ENCODE results near the gene SSH2. TPM values are rescaled to one million over a fixed set of nuclear protein-coding genes. Genes with fewer than 3 reads are reported as not detected.

Gene SSH2
- total RNA-seq, 1 donor from 2014 or later = 42.8 TPM

DNA sequence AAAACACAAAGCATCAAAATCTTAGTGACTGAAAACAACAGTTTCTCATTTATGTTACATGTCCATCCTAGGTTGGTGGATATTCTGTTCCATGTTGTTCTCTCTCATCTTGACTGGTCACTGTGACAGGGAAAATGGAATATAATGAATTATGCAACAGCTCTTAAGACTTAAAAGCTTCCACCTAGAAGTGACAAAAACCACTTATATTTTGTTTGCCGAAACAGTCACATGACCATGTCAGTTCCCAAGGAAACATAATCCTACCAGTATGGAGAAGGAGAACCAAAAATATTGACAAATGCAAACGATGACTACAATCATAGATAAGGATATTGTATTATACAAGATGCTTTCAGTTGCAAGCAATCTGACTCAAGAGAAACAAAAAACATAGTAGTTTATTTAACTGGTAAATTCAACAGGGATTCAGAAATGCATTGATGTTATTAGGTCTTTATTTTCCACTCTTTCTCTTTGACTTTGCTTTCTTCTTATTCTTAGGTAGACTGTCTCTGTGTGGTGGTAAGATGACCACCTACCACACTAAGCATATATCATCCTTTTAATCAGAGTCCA lies 103.8 kb downstream of the SSH2 start:
- no peak overlapping the region for H3K4me3 Mint-ChIP-seq
- no peak for DNase-seq
- H3K9me3 Mint-ChIP-seq = no peaks in the 10 kb centered on the region
- no peak overlapping the region for H3K27ac Mint-ChIP-seq
- intact Hi-C loops (cut with micrococcal nuclease) = no loop called here
- peaks cover 13% of the 10 kb centered on the region for H3K4me1 Mint-ChIP-seq
- H3K27me3 Mint-ChIP-seq = no peaks in the 10 kb centered on the region
- no peaks in the 10 kb centered on the region for H3K36me3 Mint-ChIP-seq (ENCODE audit: low read depth)

DNA sequence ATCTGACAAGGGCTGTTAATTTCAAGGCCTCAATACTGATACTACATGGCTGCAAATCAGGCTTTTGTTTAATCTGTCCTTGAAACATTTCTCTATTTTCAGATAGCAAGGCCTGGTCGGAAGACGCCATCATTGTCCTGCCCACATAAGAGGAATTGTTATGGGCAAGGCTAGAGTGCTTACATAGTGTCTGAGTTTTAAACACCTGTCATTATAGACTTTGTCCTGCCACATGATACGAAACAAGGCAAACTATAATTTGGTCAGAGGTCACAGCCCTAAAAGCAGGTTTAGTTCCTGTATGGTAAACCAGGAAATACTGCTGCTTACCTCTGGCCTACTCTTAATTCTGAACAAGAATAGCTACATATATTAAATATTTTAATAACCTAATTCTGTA lies 104.4 kb downstream of the SSH2 start:
- no peak for DNase-seq
- peaks cover 13% of the 10 kb centered on the region for H3K4me1 Mint-ChIP-seq
- H3K4me3 Mint-ChIP-seq = no peak overlapping the region
- H3K36me3 Mint-ChIP-seq (ENCODE audit: low read depth) = no peaks in the 10 kb centered on the region
- intact Hi-C loops (cut with micrococcal nuclease) = no loop called here
- H3K27ac Mint-ChIP-seq = no peak overlapping the region
- no peaks in the 10 kb centered on the region for H3K9me3 Mint-ChIP-seq
- no peaks in the 10 kb centered on the region for H3K27me3 Mint-ChIP-seq

DNA sequence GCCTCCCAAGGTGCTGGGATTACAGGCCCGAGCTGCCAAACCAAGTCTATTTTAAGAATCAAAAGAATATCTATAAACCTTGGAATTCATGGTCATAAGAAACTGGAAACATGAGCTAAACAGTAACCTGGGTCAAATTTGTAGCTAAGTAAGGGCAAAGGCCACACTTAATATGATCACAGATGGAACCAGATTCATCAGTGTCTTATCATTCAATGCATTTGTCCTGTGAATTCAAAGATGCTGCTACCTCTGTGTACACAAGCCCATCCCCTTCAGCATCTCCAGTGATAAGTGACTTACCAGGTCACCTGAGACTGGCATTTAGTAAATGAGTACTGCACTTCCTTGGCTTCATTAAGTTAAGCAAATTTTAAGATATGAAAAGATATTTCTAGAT lies 108.1 kb downstream of the SSH2 start:
- Mint-ChIP-seq H3K27me3 (no peaks in the 10 kb centered on the region), H3K4me1 (peaks cover 4% of the 10 kb centered on the region)
- no peak for DNase-seq

DNA sequence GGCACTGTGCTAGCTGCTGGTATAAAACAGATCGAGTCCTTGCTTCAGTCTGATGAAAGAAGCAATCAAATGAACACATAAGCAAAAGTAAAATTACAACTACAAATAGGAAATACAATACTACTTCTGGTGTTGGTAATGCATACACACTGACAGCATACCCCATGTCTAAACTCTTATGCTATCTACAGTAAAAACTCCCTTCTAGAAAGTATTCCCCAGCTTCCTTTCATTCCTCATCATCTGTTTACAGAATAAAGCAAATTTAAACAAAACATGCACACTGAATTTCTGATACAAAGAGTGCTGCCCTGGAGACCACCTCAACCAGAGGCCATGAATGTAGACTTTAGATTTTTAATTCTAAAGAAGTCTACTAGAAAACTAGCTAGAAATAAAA lies 109.6 kb downstream of the SSH2 start:
- Mint-ChIP-seq H3K4me1 (peaks cover 2% of the 10 kb centered on the region), H3K9me3 (no peaks in the 10 kb centered on the region), H3K36me3 (ENCODE audit: low read depth) (no peaks in the 10 kb centered on the region), H3K4me3 (no peak overlapping the region), H3K27ac (no peak overlapping the region), H3K27me3 (no peaks in the 10 kb centered on the region)
- no peak for DNase-seq
- intact Hi-C loops (cut with micrococcal nuclease) = no loop called here

More for the DNA sequence above, 108.1 kb downstream of the SSH2 start:
- no peaks in the 10 kb centered on the region for H3K36me3 Mint-ChIP-seq (ENCODE audit: low read depth)
- intact Hi-C loops (cut with micrococcal nuclease) = no loop called here
- H3K27ac Mint-ChIP-seq = no peak overlapping the region
- no peak overlapping the region for H3K4me3 Mint-ChIP-seq
- H3K9me3 Mint-ChIP-seq = no peaks in the 10 kb centered on the region

DNA sequence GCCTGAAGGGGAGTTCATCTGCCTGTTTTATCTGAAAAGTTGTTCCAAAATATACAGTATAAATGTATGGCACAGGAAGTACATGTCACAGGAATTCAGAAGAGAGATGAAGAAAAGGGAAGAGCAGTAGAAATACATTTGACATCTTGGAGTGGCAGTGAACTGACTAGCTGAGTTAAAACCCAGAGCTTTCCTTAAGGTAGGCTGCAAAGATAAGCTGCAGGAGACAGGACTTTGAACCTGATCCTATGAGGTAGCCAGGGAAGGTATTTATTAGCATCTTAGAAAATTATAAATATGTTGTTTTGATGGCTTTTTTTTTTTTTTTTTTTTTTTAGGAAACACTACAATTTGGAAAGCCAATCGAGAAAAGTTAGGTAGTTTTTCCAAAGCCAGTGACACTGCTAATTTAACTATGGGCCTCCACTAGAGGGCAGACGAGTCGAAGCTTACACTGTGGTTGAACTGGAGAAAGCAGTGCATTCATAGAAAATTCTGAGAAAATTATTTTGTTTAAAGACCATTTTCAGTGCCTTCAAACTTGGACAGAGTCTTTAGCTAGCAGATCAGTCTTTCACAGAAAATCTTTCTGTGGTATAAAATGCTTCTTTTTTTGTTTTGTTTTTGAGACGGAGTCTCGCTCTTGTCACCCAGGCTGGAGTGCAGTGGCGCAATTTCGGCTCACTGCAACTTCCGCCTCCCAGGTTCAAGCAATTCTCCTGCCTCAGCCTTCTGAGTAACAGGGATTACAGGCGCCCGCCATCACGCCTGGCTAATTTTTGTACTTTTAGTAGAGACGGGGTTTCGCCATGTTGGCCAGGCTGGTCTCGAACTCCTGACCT lies 122.3 kb downstream of the SSH2 start:
- Mint-ChIP-seq H3K27me3 (no peaks in the 10 kb centered on the region), H3K4me3 (no peak overlapping the region), H3K27ac (no peak overlapping the region), H3K4me1 (peaks cover 12% of the 10 kb centered on the region), H3K36me3 (ENCODE audit: low read depth) (no peaks in the 10 kb centered on the region), H3K9me3 (no peaks in the 10 kb centered on the region)
- peak; percentile 91 for DNase-seq
- intact Hi-C loops (cut with micrococcal nuclease) = loop anchor here (1.0 to 2.0 kb wide), 3 partner anchors 124 to 286 kb away; no protein-coding TSS in a partner anchor

DNA sequence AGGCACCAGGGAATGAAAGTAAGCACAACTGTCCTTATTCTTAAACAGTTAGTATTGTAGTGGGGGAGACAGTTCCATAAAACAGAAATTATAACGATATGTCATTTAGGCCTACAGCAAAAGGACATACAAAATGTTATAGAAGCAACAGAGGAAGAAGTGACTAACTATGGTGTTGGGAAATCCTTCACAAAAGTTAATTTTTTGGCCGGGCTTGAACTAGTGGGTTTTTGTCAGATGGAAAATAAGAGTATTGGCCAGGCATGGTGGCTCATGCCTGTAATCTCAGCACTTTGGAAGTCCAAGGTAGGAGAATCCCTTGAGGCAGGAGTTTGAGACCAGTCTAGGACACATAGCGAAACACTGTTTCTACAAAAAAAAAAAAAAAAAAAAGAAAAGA lies 127.8 kb downstream of the SSH2 start:
- Mint-ChIP-seq H3K4me1 (peaks cover 2% of the 10 kb centered on the region), H3K36me3 (ENCODE audit: low read depth) (no peaks in the 10 kb centered on the region), H3K9me3 (no peaks in the 10 kb centered on the region), H3K27me3 (no peaks in the 10 kb centered on the region), H3K4me3 (no peak overlapping the region), H3K27ac (no peak overlapping the region)
- intact Hi-C loops (cut with micrococcal nuclease) = no loop called here
- DNase-seq = no peak

DNA sequence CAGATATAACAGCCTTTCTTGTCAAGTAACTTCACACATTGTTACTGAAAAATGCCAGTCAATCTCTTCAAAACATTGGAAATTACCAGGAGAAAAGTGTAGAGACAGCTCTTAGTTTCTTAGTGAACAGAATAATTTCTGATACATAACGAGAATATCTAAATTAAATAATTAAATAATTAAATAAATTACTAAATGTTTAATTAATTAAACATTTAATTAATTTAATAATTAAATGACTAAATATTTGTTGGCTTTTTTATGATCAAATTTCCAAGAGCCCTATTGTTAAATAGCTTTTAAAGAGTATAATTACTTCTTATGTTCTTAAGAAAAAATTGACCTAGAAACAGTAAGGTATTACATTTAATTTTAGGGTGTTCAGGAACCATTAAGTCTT lies 129.6 kb downstream of the SSH2 start:
- no peak for DNase-seq
- Mint-ChIP-seq H3K36me3 (ENCODE audit: low read depth) (no peaks in the 10 kb centered on the region), H3K27ac (no peak overlapping the region), H3K4me1 (peaks cover 2% of the 10 kb centered on the region), H3K4me3 (no peak overlapping the region), H3K9me3 (no peaks in the 10 kb centered on the region), H3K27me3 (no peaks in the 10 kb centered on the region)
- intact Hi-C loops (cut with micrococcal nuclease) = no loop called here

DNA sequence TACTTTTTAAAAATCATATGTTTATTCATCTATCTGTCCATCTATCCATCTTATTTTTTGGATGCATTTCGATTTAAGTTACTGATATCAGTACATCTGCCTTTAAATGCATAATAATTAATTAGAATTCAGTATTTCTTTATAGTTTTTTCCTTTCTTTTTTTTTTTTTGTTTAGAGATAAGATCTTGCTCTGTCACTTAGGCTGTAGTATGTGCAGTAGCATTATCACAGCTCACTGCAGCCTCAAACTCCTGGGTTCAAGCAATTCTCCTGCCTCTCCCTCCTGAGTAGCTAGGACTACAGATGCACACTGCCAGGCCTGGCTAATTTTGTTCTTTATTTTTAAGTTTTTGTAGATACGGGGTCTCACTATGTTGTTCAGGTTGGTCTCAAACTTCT lies 133.4 kb downstream of the SSH2 start:
- no peak for DNase-seq
- intact Hi-C loops (cut with micrococcal nuclease) = no loop called here
- H3K4me3 Mint-ChIP-seq = no peak overlapping the region
- peaks cover 2% of the 10 kb centered on the region for H3K36me3 Mint-ChIP-seq (ENCODE audit: low read depth)
- H3K4me1 Mint-ChIP-seq = peaks cover 5% of the 10 kb centered on the region
- no peaks in the 10 kb centered on the region for H3K9me3 Mint-ChIP-seq
- H3K27ac Mint-ChIP-seq = no peak overlapping the region
- no peaks in the 10 kb centered on the region for H3K27me3 Mint-ChIP-seq

DNA sequence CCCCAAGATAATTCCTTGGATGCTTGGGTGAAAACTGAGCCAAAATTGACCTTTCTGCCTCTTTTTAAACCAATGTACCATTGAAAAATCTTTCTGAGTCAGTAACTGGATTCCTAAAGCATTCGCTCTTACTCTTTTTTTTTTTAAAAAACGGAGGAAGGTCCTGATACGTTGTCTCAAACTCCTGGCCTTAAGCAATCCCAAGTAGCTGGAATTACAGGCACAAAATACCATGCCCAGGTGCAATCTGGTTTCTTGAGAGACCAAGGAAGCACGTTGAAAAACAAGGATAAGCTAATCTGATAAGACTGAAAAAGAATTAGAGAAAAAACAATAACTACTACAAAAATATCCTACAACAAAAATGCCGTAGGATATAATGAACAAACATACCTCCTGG lies 136.5 kb downstream of the SSH2 start:
- Mint-ChIP-seq H3K9me3 (no peaks in the 10 kb centered on the region), H3K4me3 (no peak overlapping the region), H3K36me3 (ENCODE audit: low read depth) (peaks cover 5% of the 10 kb centered on the region), H3K27ac (no peak overlapping the region), H3K4me1 (peaks cover 3% of the 10 kb centered on the region), H3K27me3 (no peaks in the 10 kb centered on the region)
- intact Hi-C loops (cut with micrococcal nuclease) = no loop called here
- DNase-seq = no peak

DNA sequence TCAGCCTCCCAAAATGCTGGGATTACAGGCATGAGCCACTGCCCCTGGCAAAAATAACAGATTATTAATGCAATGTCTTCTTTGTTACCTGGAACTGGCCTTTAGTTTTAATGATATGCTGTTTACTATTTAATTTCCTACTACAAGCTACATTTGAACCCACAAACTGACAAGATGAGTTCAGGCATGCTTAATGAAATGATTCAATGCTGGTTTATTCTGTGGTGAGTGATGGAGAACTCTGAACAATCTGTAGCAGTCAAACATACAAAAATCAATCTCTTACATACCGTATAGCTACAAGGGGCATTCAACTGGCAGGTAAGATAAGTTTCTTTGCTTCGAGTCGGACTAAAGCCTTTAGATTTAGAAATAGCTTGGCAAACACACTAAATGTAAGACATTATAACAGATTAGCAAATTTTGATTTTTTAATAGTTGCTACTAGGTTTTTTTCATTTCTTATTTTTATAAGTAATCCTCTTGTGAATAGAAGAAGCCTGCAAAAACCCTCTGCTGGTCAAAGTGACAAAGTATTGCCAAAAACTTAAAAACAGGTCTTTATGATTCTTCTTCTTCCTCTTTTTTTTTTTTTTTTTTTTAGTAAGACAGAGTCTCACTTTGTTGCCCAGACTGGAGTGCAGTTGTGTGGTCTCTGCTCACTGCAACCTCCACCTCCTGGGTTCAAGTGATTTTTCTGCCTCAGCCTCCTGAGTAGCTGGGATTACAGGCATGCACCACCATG lies 138.5 kb downstream of the SSH2 start:
- H3K27me3 Mint-ChIP-seq = no peaks in the 10 kb centered on the region
- H3K9me3 Mint-ChIP-seq = no peaks in the 10 kb centered on the region
- intact Hi-C loops (cut with micrococcal nuclease) = no loop called here
- H3K36me3 Mint-ChIP-seq (ENCODE audit: low read depth) = peaks cover 8% of the 10 kb centered on the region
- H3K4me3 Mint-ChIP-seq = no peak overlapping the region
- H3K27ac Mint-ChIP-seq = no peak overlapping the region
- DNase-seq = no peak
- H3K4me1 Mint-ChIP-seq = peaks cover 3% of the 10 kb centered on the region

DNA sequence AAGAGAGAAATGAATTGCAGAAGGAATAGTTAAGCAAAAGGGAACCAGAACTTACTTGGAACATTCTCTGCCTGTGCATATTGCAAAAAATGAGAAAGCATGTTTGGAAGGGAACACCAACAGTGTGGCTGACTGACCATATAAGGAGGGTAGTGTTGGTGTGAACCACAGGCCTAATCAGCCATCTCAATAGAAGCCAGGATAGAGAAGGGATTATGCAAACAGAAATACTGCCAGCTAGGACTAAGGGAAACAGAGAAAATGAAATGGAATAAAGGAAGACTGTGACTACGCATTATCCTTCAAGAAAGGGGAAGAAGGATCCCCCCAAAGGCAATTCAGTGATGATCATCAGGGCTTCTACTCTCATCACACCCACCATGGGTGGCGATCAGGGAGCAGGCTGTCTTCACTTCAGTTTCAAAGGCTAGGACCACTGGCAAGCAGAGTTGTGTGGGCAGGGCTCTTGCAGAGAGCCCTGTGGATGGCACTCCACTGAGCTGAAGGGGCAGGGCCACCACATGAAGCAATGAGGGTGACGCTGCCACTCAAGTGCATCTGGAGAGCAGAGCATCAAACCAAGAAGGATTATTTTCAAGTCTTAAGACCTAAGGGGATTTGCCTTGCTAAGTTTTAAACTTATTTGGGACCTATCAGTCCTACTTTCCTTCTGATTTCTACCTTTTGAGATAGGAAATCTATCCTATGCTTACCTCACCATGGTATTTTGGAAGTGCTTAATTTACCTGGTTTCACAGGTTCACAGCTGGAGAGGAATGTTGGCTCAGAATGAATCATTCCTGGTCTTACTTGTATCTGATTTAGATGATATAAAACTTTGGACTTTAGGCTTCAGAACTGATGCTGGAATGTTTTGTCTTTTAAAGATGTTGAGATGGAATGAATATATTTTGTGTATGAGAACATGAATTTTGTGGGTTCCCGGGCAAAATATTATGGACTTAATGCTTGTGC lies 140.5 kb downstream of the SSH2 start:
- Mint-ChIP-seq H3K27me3 (no peaks in the 10 kb centered on the region), H3K9me3 (no peaks in the 10 kb centered on the region), H3K4me1 (peaks cover 5% of the 10 kb centered on the region), H3K27ac (no peak overlapping the region), H3K4me3 (no peak overlapping the region), H3K36me3 (ENCODE audit: low read depth) (peaks cover 8% of the 10 kb centered on the region)
- DNase-seq = no peak
- intact Hi-C loops (cut with micrococcal nuclease) = no loop called here

DNA sequence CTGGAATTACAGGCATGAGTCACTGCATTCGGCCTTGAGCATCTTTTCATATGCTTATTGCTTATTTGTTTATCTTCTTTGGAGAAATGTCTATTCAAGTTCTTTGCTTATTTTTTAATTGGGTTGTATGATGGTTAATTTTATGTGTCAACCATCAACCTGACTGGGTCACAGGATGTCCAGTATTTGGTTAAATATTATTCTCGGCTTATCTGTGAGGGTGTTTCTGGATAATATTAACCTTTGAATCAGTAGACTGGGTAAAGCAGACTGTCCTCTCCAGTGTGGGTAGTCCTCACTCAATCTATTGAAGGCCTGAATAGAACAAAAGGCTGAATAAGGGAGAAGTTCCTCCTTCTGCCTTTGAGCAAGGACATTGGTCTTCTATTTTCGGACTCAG lies 142.0 kb downstream of the SSH2 start:
- intact Hi-C loops (cut with micrococcal nuclease) = no loop called here
- DNase-seq = no peak
- Mint-ChIP-seq H3K36me3 (ENCODE audit: low read depth) (peaks cover 8% of the 10 kb centered on the region), H3K9me3 (no peaks in the 10 kb centered on the region), H3K4me1 (peaks cover 3% of the 10 kb centered on the region), H3K27me3 (no peaks in the 10 kb centered on the region), H3K4me3 (no peak overlapping the region), H3K27ac (no peak overlapping the region)

DNA sequence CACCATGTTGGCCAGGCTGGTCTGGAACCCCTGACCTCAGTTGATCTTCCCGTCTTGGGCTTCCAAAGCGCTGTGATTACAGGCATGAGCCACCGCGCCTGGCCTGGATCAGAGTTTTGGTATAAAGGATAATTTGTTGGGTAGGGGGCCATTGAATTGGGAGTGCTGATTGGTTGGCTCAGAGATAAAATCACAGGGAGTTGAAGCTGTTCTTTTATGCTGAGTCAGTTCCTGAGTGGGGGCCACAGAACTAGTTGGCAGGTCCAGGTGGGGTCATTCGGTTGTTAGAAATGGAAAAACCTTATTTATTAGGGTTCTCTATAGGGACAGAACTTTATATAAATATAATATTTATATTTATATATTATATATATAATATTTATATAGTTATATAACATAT lies 147.1 kb downstream of the SSH2 start:
- H3K4me1 Mint-ChIP-seq = peaks cover 9% of the 10 kb centered on the region
- DNase-seq = no peak
- intact Hi-C loops (cut with micrococcal nuclease) = no loop called here
- no peak overlapping the region for H3K4me3 Mint-ChIP-seq
- H3K27me3 Mint-ChIP-seq = no peaks in the 10 kb centered on the region
- H3K36me3 Mint-ChIP-seq (ENCODE audit: low read depth) = peaks cover 10% of the 10 kb centered on the region
- no peak overlapping the region for H3K27ac Mint-ChIP-seq
- H3K9me3 Mint-ChIP-seq = no peaks in the 10 kb centered on the region
